ENCODE results near the gene ZNF526. TPM values are rescaled to one million over a fixed set of nuclear protein-coding genes. Genes with fewer than 3 reads are reported as not detected.

ZNF526 gene
- total and polyA plus RNA-seq, 9 of the 15 experiments (the other 6 are each of a cell fraction or from before 2014, with no cell fraction given) = 1.3 to 17.9 (median 6.2) TPM

GRCh38 chr19:42189133-42189532 is 31.0 kb upstream of the ZNF526 start (continued):
- TF ChIP-seq ZSCAN29 (IDR thresholded peaks at IDR 0.05) (no peak), PKNOX1 (IDR thresholded peaks at IDR 0.05) (peak; percentile 86)

GRCh38 chr19:42191330-42191729 is 28.8 kb upstream of the ZNF526 start:
- CTCF ChIA-PET (ENCODE audit: low intra/inter-chr PET ratio) = no interaction called here
- H3K27ac ChIP-seq (ENCODE audit: extremely low read depth, low read depth, low read length) = no peak overlapping the region

More at GRCh38 chr19:42191330-42191729, 28.8 kb upstream of the ZNF526 start:
- H4K20me1 ChIP-seq (replicated peaks; ENCODE audit: control insufficient read depth, insufficient read depth, low read length) = no peaks in the 10 kb centered on the region
- ATAC-seq = no peak
- DNase-seq (ENCODE audit: extremely low read depth in 1 of 4, low spot score in 3 of 4) = no peak
- intact Hi-C loops (cut with micrococcal nuclease) (no loop called here), in situ Hi-C loops (cut with MboI) (no loop called here)
- BruUV-seq (replicated peaks) = no TSS peak
- no peak for FAIRE-seq
- H3K9me1 ChIP-seq (ENCODE audit: control insufficient read depth, insufficient read depth, low read length) = no peaks in the 10 kb centered on the region
- H3K4me1 ChIP-seq (replicated peaks in 1 of 2; ENCODE audit: control insufficient read depth in 2 of 2, insufficient read depth in 2 of 2, low read length in 2 of 2) = peaks cover 0 to 5% of the 10 kb centered on the region in 2 experiments; a peak in 2 of 5 replicates
- no peaks in the 10 kb centered on the region for H3K79me2 ChIP-seq (ENCODE audit: control insufficient read depth, insufficient read depth, low read length)
- WGBS (ENCODE audit: insufficient coverage, low coverage, missing lambda C conversion rate) = 33% methylated on average over 1 of the region's 1 CpG
- TF ChIP-seq STAT5B (CRISPR knock-in tag; IDR thresholded peaks at IDR 0.05) (no peak), RB1 (IDR thresholded peaks at IDR 0.05; ENCODE audit: low read depth) (no peak), MIER1 (IDR thresholded peaks at IDR 0.05; ENCODE audit: low read depth) (no peak)
- no peak overlapping the region for H3K4me2 ChIP-seq (ENCODE audit: insufficient read depth, low read length)
- H3K9me3 ChIP-seq (replicated peaks; ENCODE audit: control insufficient read depth, insufficient read depth, low read depth, low read length) = peaks cover 4% of the 10 kb centered on the region; the same call in 1 of the 2 replicates
- no peak overlapping the region for H3K4me3 ChIP-seq
- peaks cover 6 to 13% of the 10 kb centered on the region in 2 experiments for H3K27me3 ChIP-seq (ENCODE audit: control insufficient read depth in 2 of 2, insufficient read depth in 2 of 2, low read length in 2 of 2)
- H2AFZ ChIP-seq (ENCODE audit: low read depth, low read length) = no peak overlapping the region
- no peak overlapping the region; a peak in 1 of 4 replicates for H3K9ac ChIP-seq (ENCODE audit: insufficient read depth in 1 of 2, low read depth in 2 of 2, low read length in 2 of 2)
- POLR2A ChIA-PET = interaction anchor here (0.8 to 1.0 kb wide), 2 partner anchors 8 to 15 kb away, joined by 3 read pairs; no protein-coding TSS in a partner anchor
- H3K36me3 ChIP-seq (ENCODE audit: control insufficient read depth, insufficient read depth, low read length) = peaks cover 5% of the 10 kb centered on the region; the same call in 1 of the 3 replicates

All from K562 (cell line).